ENCODE results near the gene DDX27.
"Not testable (repeated sequence)": the region's sequence is repeated elsewhere in the genome, so short reads cannot be mapped to it uniquely, and the experiment has no call there.

The DDX27 gene

DNA sequence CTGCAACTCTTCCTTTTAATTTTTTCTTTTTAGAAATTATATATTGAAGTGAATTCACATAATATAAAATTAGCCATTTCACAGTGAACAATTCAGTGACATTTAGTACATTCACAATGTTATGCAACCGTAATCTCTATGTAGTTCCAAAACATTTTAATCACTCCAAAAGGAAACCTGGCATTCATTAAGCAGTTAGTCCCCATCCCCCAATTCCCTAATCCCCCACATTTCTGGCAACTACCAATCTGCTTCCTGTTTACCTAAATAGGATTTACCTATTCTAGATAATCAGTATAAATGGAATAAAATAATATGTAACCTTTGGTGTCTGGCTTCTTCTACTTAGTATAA lies 8.5 kb upstream of the DDX27 start:
- Histone ChIP-seq H3K27me3 (ENCODE audit: control insufficient read depth, insufficient read depth, low read length) (no peaks in the 10 kb centered on the region), H3K4me3 (ENCODE audit: low read depth, low read length) (no peak overlapping the region), H3K36me3 (ENCODE audit: control insufficient read depth, insufficient read depth, low read length) (no peaks in the 10 kb centered on the region), H3K9me3 (ENCODE audit: control insufficient read depth, insufficient read depth, low read length) (no peaks in the 10 kb centered on the region), H3K9ac (ENCODE audit: low read depth, low read length) (no peak overlapping the region), H3K4me1 (ENCODE audit: control insufficient read depth, insufficient read depth, low read length) (no peaks in the 10 kb centered on the region)

GRCh38 chr20:49214571-49214970 lies 4.6 kb upstream of the DDX27 start:
- H3K9ac ChIP-seq (ENCODE audit: low read depth, low read length): no peak overlapping the region

GRCh38 chr20:49215232-49215631 lies 4.0 kb upstream of the DDX27 start:
- Histone ChIP-seq H3K36me3 (ENCODE audit: control insufficient read depth, insufficient read depth, low read length) (no peaks in the 10 kb centered on the region), H3K4me1 (ENCODE audit: control insufficient read depth, insufficient read depth, low read length) (peaks cover 2% of the 10 kb centered on the region), H3K27me3 (ENCODE audit: control insufficient read depth, insufficient read depth, low read length) (no peaks in the 10 kb centered on the region), H3K9me3 (ENCODE audit: control insufficient read depth, insufficient read depth, low read length) (no peaks in the 10 kb centered on the region), H3K4me3 (ENCODE audit: low read depth, low read length) (no peak overlapping the region), H3K9ac (ENCODE audit: low read depth, low read length) (no peak overlapping the region)

More at GRCh38 chr20:49214571-49214970, 4.6 kb upstream of the DDX27 start:
- Histone ChIP-seq H3K27me3 (ENCODE audit: control insufficient read depth, insufficient read depth, low read length) (no peaks in the 10 kb centered on the region), H3K4me1 (ENCODE audit: control insufficient read depth, insufficient read depth, low read length) (no peaks in the 10 kb centered on the region), H3K36me3 (ENCODE audit: control insufficient read depth, insufficient read depth, low read length) (no peaks in the 10 kb centered on the region), H3K4me3 (ENCODE audit: low read depth, low read length) (no peak overlapping the region), H3K9me3 (ENCODE audit: control insufficient read depth, insufficient read depth, low read length) (no peaks in the 10 kb centered on the region)

GRCh38 chr20:49216991-49217578 lies 2.1 kb upstream of the DDX27 start:
- Histone ChIP-seq H3K9me3 (ENCODE audit: control insufficient read depth, insufficient read depth, low read length) (no peaks in the 10 kb centered on the region), H3K27me3 (ENCODE audit: control insufficient read depth, insufficient read depth, low read length) (no peaks in the 10 kb centered on the region), H3K4me3 (ENCODE audit: low read depth, low read length) (no peak overlapping the region), H3K9ac (ENCODE audit: low read depth, low read length) (no peak overlapping the region), H3K36me3 (ENCODE audit: control insufficient read depth, insufficient read depth, low read length) (peaks cover 9% of the 10 kb centered on the region), H3K4me1 (ENCODE audit: control insufficient read depth, insufficient read depth, low read length) (peaks cover 3% of the 10 kb centered on the region)

- peaks cover 16% of the 10 kb centered on the region for H3K36me3 ChIP-seq (ENCODE audit: control insufficient read depth, insufficient read depth, low read length)
- H3K4me3 ChIP-seq (ENCODE audit: low read depth, low read length); H3K9ac ChIP-seq (ENCODE audit: low read depth, low read length); H3K9me3 ChIP-seq (ENCODE audit: control insufficient read depth, insufficient read depth, low read length); H3K27me3 ChIP-seq (ENCODE audit: control insufficient read depth, insufficient read depth, low read length); H3K4me1 ChIP-seq (ENCODE audit: control insufficient read depth, insufficient read depth, low read length): not testable (repeated sequence)
These were observed 501 bp upstream of the DDX27 start for GRCh38 chr20:49218739-49219090.

- H3K4me3 ChIP-seq (ENCODE audit: low read depth, low read length): peak overlapping the region; percentile 97
- peak overlapping the region; percentile 87 for H3K9ac ChIP-seq (ENCODE audit: low read depth, low read length)
- no peaks in the 10 kb centered on the region for H3K9me3 ChIP-seq (ENCODE audit: control insufficient read depth, insufficient read depth, low read length)
- H3K4me1 ChIP-seq (ENCODE audit: control insufficient read depth, insufficient read depth, low read length): peaks cover 3% of the 10 kb centered on the region
- H3K36me3 ChIP-seq (ENCODE audit: control insufficient read depth, insufficient read depth, low read length): peaks cover 27% of the 10 kb centered on the region
- no peaks in the 10 kb centered on the region for H3K27me3 ChIP-seq (ENCODE audit: control insufficient read depth, insufficient read depth, low read length)
These were observed 962 bp downstream of the DDX27 start for GRCh38 chr20:49219924-49220831.

GRCh38 chr20:49225896-49226295 lies 6.7 kb downstream of the DDX27 start:
- Histone ChIP-seq H3K4me3 (ENCODE audit: low read depth, low read length) (no peak overlapping the region), H3K36me3 (ENCODE audit: control insufficient read depth, insufficient read depth, low read length) (peaks cover 59% of the 10 kb centered on the region), H3K27me3 (ENCODE audit: control insufficient read depth, insufficient read depth, low read length) (no peaks in the 10 kb centered on the region), H3K9me3 (ENCODE audit: control insufficient read depth, insufficient read depth, low read length) (no peaks in the 10 kb centered on the region), H3K4me1 (ENCODE audit: control insufficient read depth, insufficient read depth, low read length) (no peaks in the 10 kb centered on the region), H3K9ac (ENCODE audit: low read depth, low read length) (no peak overlapping the region)

- Histone ChIP-seq H3K36me3 (ENCODE audit: control insufficient read depth, insufficient read depth, low read length) (peaks cover 62% of the 10 kb centered on the region), H3K27me3 (ENCODE audit: control insufficient read depth, insufficient read depth, low read length) (no peaks in the 10 kb centered on the region), H3K9me3 (ENCODE audit: control insufficient read depth, insufficient read depth, low read length) (no peaks in the 10 kb centered on the region), H3K4me1 (ENCODE audit: control insufficient read depth, insufficient read depth, low read length) (no peaks in the 10 kb centered on the region), H3K4me3 (ENCODE audit: low read depth, low read length) (no peak overlapping the region), H3K9ac (ENCODE audit: low read depth, low read length) (no peak overlapping the region)
These were observed 9.5 kb downstream of the DDX27 start for GRCh38 chr20:49228676-49229075.

DNA sequence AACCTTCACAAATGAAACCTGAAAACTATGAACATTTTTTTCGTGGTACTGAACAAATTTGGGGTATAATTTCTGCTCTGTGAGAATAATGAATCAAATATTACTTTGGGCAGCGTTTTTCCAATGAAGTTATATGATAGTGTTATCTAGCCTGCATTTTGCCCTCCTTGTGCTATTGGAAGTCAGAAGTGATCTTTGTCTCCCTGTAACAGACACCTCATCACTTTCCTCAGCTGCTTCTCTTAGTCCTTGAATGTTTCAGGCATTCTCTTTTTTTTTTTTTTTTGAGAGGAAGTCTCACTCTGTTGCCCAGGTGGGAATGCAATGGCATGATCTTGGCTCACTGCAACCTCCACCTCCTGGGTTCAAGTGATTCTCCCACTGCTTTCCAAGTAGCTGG lies 10.2 kb downstream of the DDX27 start:
- Histone ChIP-seq H3K36me3 (ENCODE audit: control insufficient read depth, insufficient read depth, low read length) (peaks cover 61% of the 10 kb centered on the region), H3K4me1 (ENCODE audit: control insufficient read depth, insufficient read depth, low read length) (no peaks in the 10 kb centered on the region), H3K27me3 (ENCODE audit: control insufficient read depth, insufficient read depth, low read length) (no peaks in the 10 kb centered on the region), H3K9me3 (ENCODE audit: control insufficient read depth, insufficient read depth, low read length) (no peaks in the 10 kb centered on the region), H3K4me3 (ENCODE audit: low read depth, low read length) (no peak overlapping the region), H3K9ac (ENCODE audit: low read depth, low read length) (no peak overlapping the region)

- no peak overlapping the region for H3K4me3 ChIP-seq (ENCODE audit: low read depth, low read length)
- H3K9me3 ChIP-seq (ENCODE audit: control insufficient read depth, insufficient read depth, low read length): no peaks in the 10 kb centered on the region
- no peaks in the 10 kb centered on the region for H3K27me3 ChIP-seq (ENCODE audit: control insufficient read depth, insufficient read depth, low read length)
- H3K36me3 ChIP-seq (ENCODE audit: control insufficient read depth, insufficient read depth, low read length): peaks cover 61% of the 10 kb centered on the region
- no peaks in the 10 kb centered on the region for H3K4me1 ChIP-seq (ENCODE audit: control insufficient read depth, insufficient read depth, low read length)
- H3K9ac ChIP-seq (ENCODE audit: low read depth, low read length): no peak overlapping the region
These were observed 10.8 kb downstream of the DDX27 start for GRCh38 chr20:49230021-49230420.

GRCh38 chr20:49230561-49231133 lies 11.4 kb downstream of the DDX27 start:
- Histone ChIP-seq H3K4me1 (ENCODE audit: control insufficient read depth, insufficient read depth, low read length) (no peaks in the 10 kb centered on the region), H3K36me3 (ENCODE audit: control insufficient read depth, insufficient read depth, low read length) (peaks cover 66% of the 10 kb centered on the region), H3K27me3 (ENCODE audit: control insufficient read depth, insufficient read depth, low read length) (no peaks in the 10 kb centered on the region), H3K4me3 (ENCODE audit: low read depth, low read length) (no peak overlapping the region), H3K9me3 (ENCODE audit: control insufficient read depth, insufficient read depth, low read length) (no peaks in the 10 kb centered on the region), H3K9ac (ENCODE audit: low read depth, low read length) (no peak overlapping the region)

DNA sequence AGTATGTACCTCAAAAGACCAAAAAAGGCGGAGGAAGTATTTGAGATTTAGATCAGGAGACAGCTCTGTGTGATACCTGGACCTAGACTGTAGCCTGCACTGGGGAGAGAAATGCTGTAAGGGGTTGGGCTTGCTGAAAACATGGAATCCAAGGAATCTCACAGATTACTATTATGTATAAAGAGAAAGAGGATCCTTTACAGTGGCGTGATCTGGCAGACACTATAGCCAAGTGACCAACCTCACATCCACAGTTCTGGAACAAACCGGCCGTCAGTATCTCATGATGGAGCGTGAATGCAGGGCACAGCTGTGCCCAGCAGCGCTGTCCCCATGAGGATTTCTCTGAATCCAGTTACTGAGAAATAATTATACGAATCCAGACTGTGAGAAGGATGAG lies 12.3 kb downstream of the DDX27 start:
- Histone ChIP-seq H3K36me3 (ENCODE audit: control insufficient read depth, insufficient read depth, low read length) (peaks cover 65% of the 10 kb centered on the region), H3K9me3 (ENCODE audit: control insufficient read depth, insufficient read depth, low read length) (no peaks in the 10 kb centered on the region), H3K9ac (ENCODE audit: low read depth, low read length) (no peak overlapping the region), H3K4me3 (ENCODE audit: low read depth, low read length) (no peak overlapping the region), H3K4me1 (ENCODE audit: control insufficient read depth, insufficient read depth, low read length) (no peaks in the 10 kb centered on the region), H3K27me3 (ENCODE audit: control insufficient read depth, insufficient read depth, low read length) (no peaks in the 10 kb centered on the region)
